ENCODE data around the gene MRGPRF.

DNA sequence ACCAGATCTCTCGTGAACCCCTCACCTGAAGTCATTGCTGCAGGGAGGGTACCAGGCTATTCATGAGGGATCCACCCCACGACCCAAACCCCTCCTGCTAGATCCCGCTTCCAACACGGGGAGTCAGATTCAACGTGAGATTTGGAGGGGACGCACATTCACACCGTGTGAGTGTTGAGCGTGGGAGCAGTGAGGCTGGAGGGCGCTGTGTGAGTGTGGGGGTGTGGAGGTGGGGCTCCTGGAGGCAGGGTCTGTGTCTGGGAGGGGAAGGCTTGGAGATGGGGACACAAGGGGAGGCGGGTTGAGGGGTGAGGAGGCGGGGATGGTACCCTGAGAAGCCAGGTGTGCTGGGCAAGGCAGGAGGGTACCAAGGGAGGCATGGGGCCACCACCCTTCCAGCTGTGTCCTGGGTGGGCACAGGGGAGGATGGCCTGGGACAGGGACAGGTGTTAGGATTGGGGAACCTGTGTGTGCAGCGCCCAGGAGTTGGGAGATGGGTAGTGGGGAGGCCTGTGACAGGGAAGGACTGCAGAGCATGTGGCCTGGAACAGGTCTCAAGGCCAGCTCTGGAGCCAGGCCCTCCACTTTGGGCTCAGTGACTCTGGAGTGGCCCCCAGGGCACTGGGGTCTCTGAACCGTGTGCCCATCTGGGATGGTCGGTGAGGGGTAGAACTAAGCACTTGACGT lies 49.3 kb upstream of the MRGPRF start:
- no peak for TF ChIP-seq POLR2A (IDR thresholded peaks at IDR 0.05)
- TF ChIP-seq, protein P1, sequence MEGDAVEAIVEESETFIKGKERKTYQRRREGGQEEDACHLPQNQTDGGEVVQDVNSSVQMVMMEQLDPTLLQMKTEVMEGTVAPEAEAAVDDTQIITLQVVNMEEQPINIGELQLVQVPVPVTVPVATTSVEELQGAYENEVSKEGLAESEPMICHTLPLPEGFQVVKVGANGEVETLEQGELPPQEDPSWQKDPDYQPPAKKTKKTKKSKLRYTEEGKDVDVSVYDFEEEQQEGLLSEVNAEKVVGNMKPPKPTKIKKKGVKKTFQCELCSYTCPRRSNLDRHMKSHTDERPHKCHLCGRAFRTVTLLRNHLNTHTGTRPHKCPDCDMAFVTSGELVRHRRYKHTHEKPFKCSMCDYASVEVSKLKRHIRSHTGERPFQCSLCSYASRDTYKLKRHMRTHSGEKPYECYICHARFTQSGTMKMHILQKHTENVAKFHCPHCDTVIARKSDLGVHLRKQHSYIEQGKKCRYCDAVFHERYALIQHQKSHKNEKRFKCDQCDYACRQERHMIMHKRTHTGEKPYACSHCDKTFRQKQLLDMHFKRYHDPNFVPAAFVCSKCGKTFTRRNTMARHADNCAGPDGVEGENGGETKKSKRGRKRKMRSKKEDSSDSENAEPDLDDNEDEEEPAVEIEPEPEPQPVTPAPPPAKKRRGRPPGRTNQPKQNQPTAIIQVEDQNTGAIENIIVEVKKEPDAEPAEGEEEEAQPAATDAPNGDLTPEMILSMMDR (IDR thresholded peaks at IDR 0.05), result no peak
